Osteoblast (primary cell): ENCODE data around the gene TMEM212. TPM values are rescaled to one million over a fixed set of nuclear protein-coding genes. Genes with fewer than 3 reads are reported as not detected.

ENCODE experiments used
- DNase-seq: peaks from one replicate; pipeline ENCODE4 v3.0.0; 2011; ENCODE audit warnings: low spot score, mixed read lengths; ENCODE audit not compliant: insufficient read length; ENCODE audit errors: missing footprints
- H2AFZ ChIP-seq: 2 replicates; pipeline ENCODE4 v1.6.0; 2011; ENCODE audit warnings: mild to moderate bottlenecking, low read length
- H3K27ac ChIP-seq: 2 replicates; pipeline ENCODE4 v1.5.1; 2011; ENCODE audit warnings: mild to moderate bottlenecking, low read depth, low read length, moderate library complexity
- H3K27me3 ChIP-seq: 2 replicates; pipeline ENCODE4 v1.6.0; 2012; ENCODE audit warnings: mild to moderate bottlenecking, control low read depth, inconsistent platforms, low read length, moderate library complexity; ENCODE audit not compliant: insufficient read depth
- H3K36me3 ChIP-seq: 2 replicates; pipeline ENCODE4 v1.5.1; 2011; ENCODE audit warnings: mild to moderate bottlenecking, low read length, control low read depth, moderate library complexity; ENCODE audit not compliant: insufficient read depth
- H3K4me1 ChIP-seq: 2 replicates; pipeline ENCODE4 v1.5.1; 2011; ENCODE audit warnings: mild to moderate bottlenecking, low read length, control low read depth, moderate library complexity; ENCODE audit not compliant: insufficient read depth
- H3K4me2 ChIP-seq: 2 replicates; pipeline ENCODE4 v1.6.0; 2011; ENCODE audit warnings: mild to moderate bottlenecking, low read length; ENCODE audit not compliant: insufficient read depth
- H3K4me3 ChIP-seq: fragments of 200-600 bp; sonication (generic); 3 replicates; pipeline ENCODE4 v1.5.1; 2012; ENCODE audit warnings: mild to moderate bottlenecking, low read length, inconsistent platforms; ENCODE audit not compliant: insufficient read depth
- H3K79me2 ChIP-seq: 2 replicates; pipeline ENCODE4 v1.6.0; 2012; ENCODE audit warnings: mild to moderate bottlenecking, low read length, control low read depth, inconsistent platforms; ENCODE audit not compliant: insufficient read depth
- H3K9me3 ChIP-seq: 2 replicates; pipeline ENCODE4 v1.5.1; 2011; ENCODE audit warnings: low read depth, low read length, control low read depth
- H4K20me1 ChIP-seq: 2 replicates; pipeline ENCODE4 v1.6.0; 2012; ENCODE audit warnings: mild to moderate bottlenecking, low read length, control low read depth; ENCODE audit not compliant: insufficient read depth
- total RNA-seq: library from RNA; depleted of rRNA; stranded (reverse); fragments of >200 nt; gene quantifications from 2 replicates; pipeline ENCODE4 v1.2.3, GENCODE V29; 2012
- TF ChIP-seq, protein P1 (sequence below): IDR thresholded peaks from 2 replicates; pipeline ENCODE4 v1.5.1; 2011; ENCODE audit warnings: mild to moderate bottlenecking, low read depth, low read length, moderate library complexity; ENCODE audit errors: extremely low read depth

TMEM212 gene
- total RNA-seq, 1 donor, result not detected

GRCh38 chr3:171883257-171883892 lies 40.2 kb downstream of the TMEM212 start:
- Histone ChIP-seq H3K4me3 (no peak overlapping the region), H2AFZ (no peak overlapping the region), H3K9me3 (no peaks in the 10 kb centered on the region), H3K27me3 (no peaks in the 10 kb centered on the region), H3K79me2 (no peaks in the 10 kb centered on the region), H3K4me1 (peaks cover 8% of the 10 kb centered on the region), H3K27ac (no peak overlapping the region), H3K36me3 (no peaks in the 10 kb centered on the region), H4K20me1 (no peaks in the 10 kb centered on the region), H3K4me2 (no peak overlapping the region)
- no peak for DNase-seq
- TF ChIP-seq, protein P1, sequence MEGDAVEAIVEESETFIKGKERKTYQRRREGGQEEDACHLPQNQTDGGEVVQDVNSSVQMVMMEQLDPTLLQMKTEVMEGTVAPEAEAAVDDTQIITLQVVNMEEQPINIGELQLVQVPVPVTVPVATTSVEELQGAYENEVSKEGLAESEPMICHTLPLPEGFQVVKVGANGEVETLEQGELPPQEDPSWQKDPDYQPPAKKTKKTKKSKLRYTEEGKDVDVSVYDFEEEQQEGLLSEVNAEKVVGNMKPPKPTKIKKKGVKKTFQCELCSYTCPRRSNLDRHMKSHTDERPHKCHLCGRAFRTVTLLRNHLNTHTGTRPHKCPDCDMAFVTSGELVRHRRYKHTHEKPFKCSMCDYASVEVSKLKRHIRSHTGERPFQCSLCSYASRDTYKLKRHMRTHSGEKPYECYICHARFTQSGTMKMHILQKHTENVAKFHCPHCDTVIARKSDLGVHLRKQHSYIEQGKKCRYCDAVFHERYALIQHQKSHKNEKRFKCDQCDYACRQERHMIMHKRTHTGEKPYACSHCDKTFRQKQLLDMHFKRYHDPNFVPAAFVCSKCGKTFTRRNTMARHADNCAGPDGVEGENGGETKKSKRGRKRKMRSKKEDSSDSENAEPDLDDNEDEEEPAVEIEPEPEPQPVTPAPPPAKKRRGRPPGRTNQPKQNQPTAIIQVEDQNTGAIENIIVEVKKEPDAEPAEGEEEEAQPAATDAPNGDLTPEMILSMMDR, result no peak

- no peaks in the 10 kb centered on the region for H3K79me2 ChIP-seq
- no peaks in the 10 kb centered on the region for H3K36me3 ChIP-seq
- H2AFZ ChIP-seq, result no peak overlapping the region
- no peaks in the 10 kb centered on the region for H3K27me3 ChIP-seq
- H3K27ac ChIP-seq, result no peak overlapping the region
- DNase-seq, result no peak
- H3K4me2 ChIP-seq, result no peak overlapping the region
- TF ChIP-seq, protein P1, result no peak
- no peak overlapping the region for H3K4me3 ChIP-seq
- no peaks in the 10 kb centered on the region for H3K9me3 ChIP-seq
- H4K20me1 ChIP-seq, result no peaks in the 10 kb centered on the region
- H3K4me1 ChIP-seq, result peaks cover 3% of the 10 kb centered on the region
Observed at GRCh38 chr3:171883893-171884279, 40.7 kb downstream of the TMEM212 start.

- Histone ChIP-seq H3K4me1 (no peaks in the 10 kb centered on the region), H3K9me3 (no peaks in the 10 kb centered on the region), H3K27ac (no peak overlapping the region), H2AFZ (no peak overlapping the region), H4K20me1 (no peaks in the 10 kb centered on the region), H3K36me3 (no peaks in the 10 kb centered on the region), H3K4me2 (no peak overlapping the region), H3K79me2 (no peaks in the 10 kb centered on the region), H3K27me3 (no peaks in the 10 kb centered on the region), H3K4me3 (no peak overlapping the region)
- DNase-seq, result no peak
- TF ChIP-seq, protein P1, result no peak
Observed at GRCh38 chr3:171888466-171888865, 45.3 kb downstream of the TMEM212 start.

DNA sequence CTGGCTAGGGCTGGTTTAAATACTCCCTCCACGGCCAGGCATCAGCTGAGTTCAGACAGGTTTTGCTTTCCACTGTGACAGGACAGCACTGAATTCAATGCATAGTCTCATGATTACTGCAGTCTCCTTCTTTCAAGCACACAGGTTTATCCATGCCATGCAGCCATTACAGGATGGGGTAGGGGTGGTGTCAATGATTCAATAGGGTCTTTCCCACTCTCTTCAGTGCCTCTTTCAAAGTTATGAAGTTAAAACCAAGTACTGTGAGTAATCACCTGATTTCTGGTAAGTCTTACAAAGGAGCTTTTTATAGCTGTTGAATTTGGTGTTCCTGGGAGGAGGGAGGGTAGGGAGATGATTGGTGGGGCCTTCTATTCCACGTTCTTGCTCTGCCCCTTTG lies 47.2 kb downstream of the TMEM212 start:
- no peak overlapping the region for H2AFZ ChIP-seq
- no peaks in the 10 kb centered on the region for H4K20me1 ChIP-seq
- H3K4me2 ChIP-seq, result no peak overlapping the region
- H3K4me3 ChIP-seq, result no peak overlapping the region
- TF ChIP-seq, protein P1, result no peak
- no peaks in the 10 kb centered on the region for H3K79me2 ChIP-seq
- no peaks in the 10 kb centered on the region for H3K27me3 ChIP-seq
- no peak for DNase-seq
- H3K4me1 ChIP-seq, result no peaks in the 10 kb centered on the region
- no peak overlapping the region for H3K27ac ChIP-seq
- H3K36me3 ChIP-seq, result no peaks in the 10 kb centered on the region
- no peaks in the 10 kb centered on the region for H3K9me3 ChIP-seq
